ENCODE measurements around the gene RNF26. TPM values are rescaled to one million over a fixed set of nuclear protein-coding genes. Genes with fewer than 3 reads are reported as not detected.

Gene RNF26
- total and polyA plus RNA-seq, 2 experiments from 2014 or later = 15.8 to 46.9 TPM

DNA sequence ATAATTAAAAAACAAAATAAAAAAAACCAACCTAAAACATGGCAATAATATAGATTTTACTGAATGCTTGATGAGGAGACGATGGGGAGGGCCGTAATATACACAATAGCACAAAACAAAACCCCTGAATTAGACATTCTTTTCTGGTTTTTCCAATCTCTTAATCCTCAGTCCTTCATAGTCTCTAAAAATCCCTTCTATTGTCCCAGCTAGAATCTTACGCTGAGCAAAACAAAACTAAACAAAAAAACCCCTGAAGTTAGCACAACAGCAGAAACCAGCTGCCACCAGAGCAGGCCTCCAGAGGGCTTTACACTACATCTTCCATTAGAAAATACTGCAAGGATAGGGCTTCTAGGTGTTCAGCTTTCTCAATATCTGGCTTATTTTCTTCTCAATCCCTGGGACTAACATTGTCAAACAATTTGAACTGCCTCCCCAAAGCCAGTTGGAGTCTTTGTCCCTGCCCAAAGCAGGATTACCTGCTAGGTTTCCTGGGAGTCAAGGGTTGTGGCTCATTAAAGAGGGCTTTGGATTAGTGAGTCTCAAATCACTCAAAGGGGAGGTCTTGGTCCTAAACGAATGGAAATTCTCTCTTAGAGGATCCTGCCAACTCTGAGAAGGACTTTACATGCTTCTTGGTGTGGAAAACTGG, 2.1 kb upstream of the RNF26 start:
- DNase-seq (ENCODE audit: low spot score) = no peak
- Histone ChIP-seq H3K9me2 (replicated peaks; ENCODE audit: insufficient read depth) (no peaks in the 10 kb centered on the region), H3K4me3 (no peak overlapping the region), H3K27me3 (peaks cover 4% of the 10 kb centered on the region), H2AFZ (no peak overlapping the region), H3K27ac (no peak overlapping the region), H3K9me3 (ENCODE audit: low read depth) (no peaks in the 10 kb centered on the region), H4K20me1 (ENCODE audit: insufficient read depth, poor library complexity, severe bottlenecking) (no peaks in the 10 kb centered on the region), H3K79me2 (peaks cover 20% of the 10 kb centered on the region), H3K4me1 (ENCODE audit: insufficient read depth) (peaks cover 7% of the 10 kb centered on the region), H3K4me2 (no peak overlapping the region), H3K36me3 (replicated peaks; ENCODE audit: insufficient read depth, low read depth) (no peaks in the 10 kb centered on the region)
- WGBS (ENCODE audit: low lambda C conversion rate, missing lambda C conversion rate) = 87% methylated on average over 4 of the region's 4 CpGs
- TF ChIP-seq EZH2phosphoT487 (IDR thresholded peaks at IDR 0.05; ENCODE audit: low read depth, severe bottlenecking, unreplicated experiment) = no peak
- TF ChIP-seq, protein P1, sequence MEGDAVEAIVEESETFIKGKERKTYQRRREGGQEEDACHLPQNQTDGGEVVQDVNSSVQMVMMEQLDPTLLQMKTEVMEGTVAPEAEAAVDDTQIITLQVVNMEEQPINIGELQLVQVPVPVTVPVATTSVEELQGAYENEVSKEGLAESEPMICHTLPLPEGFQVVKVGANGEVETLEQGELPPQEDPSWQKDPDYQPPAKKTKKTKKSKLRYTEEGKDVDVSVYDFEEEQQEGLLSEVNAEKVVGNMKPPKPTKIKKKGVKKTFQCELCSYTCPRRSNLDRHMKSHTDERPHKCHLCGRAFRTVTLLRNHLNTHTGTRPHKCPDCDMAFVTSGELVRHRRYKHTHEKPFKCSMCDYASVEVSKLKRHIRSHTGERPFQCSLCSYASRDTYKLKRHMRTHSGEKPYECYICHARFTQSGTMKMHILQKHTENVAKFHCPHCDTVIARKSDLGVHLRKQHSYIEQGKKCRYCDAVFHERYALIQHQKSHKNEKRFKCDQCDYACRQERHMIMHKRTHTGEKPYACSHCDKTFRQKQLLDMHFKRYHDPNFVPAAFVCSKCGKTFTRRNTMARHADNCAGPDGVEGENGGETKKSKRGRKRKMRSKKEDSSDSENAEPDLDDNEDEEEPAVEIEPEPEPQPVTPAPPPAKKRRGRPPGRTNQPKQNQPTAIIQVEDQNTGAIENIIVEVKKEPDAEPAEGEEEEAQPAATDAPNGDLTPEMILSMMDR (IDR thresholded peaks at IDR 0.05; ENCODE audit: poor library complexity) = no peak
- TF ChIP-seq EZH2 (IDR thresholded peaks at IDR 0.05; ENCODE audit: borderline replicate concordance) = no peak

DNA sequence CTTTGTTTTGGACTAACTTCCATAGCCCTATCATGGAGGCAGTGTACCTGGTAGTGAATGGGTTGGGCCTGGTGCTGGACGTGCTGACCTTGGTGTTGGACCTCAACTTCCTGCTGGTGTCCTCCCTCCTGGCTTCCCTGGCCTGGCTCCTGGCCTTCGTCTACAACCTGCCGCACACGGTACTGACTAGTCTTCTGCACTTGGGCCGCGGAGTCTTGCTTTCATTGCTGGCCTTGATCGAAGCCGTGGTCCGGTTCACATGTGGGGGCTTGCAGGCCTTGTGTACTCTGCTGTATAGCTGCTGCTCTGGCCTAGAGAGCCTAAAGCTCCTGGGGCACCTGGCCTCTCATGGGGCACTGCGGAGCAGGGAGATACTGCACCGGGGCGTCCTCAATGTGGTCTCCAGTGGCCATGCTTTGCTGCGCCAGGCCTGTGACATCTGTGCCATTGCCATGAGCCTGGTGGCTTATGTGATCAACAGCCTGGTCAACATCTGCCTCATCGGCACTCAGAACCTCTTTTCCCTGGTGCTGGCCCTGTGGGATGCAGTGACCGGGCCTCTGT, 846 bp downstream of the RNF26 start:
- Histone ChIP-seq H2AFZ (peak overlapping the region; percentile 43), H4K20me1 (ENCODE audit: insufficient read depth, poor library complexity, severe bottlenecking) (no peaks in the 10 kb centered on the region), H3K4me1 (ENCODE audit: insufficient read depth) (peaks cover 22% of the 10 kb centered on the region), H3K27ac (peak overlapping the region; percentile 75), H3K27me3 (peaks cover 7% of the 10 kb centered on the region), H3K79me2 (peaks cover 20% of the 10 kb centered on the region), H3K4me3 (peak overlapping the region; percentile 64), H3K9me3 (ENCODE audit: low read depth) (no peaks in the 10 kb centered on the region), H3K36me3 (replicated peaks; ENCODE audit: insufficient read depth, low read depth) (no peaks in the 10 kb centered on the region), H3K4me2 (peak overlapping the region; percentile 89), H3K9me2 (replicated peaks; ENCODE audit: insufficient read depth) (no peaks in the 10 kb centered on the region)
- no peak for DNase-seq (ENCODE audit: low spot score)
- 82% methylated on average over 15 of the region's 15 CpGs for WGBS (ENCODE audit: low lambda C conversion rate, missing lambda C conversion rate)
- TF ChIP-seq EZH2phosphoT487 (IDR thresholded peaks at IDR 0.05; ENCODE audit: low read depth, severe bottlenecking, unreplicated experiment) (no peak), EZH2 (IDR thresholded peaks at IDR 0.05; ENCODE audit: borderline replicate concordance) (no peak)
- TF ChIP-seq, protein P1 (IDR thresholded peaks at IDR 0.05; ENCODE audit: poor library complexity) = no peak

DNA sequence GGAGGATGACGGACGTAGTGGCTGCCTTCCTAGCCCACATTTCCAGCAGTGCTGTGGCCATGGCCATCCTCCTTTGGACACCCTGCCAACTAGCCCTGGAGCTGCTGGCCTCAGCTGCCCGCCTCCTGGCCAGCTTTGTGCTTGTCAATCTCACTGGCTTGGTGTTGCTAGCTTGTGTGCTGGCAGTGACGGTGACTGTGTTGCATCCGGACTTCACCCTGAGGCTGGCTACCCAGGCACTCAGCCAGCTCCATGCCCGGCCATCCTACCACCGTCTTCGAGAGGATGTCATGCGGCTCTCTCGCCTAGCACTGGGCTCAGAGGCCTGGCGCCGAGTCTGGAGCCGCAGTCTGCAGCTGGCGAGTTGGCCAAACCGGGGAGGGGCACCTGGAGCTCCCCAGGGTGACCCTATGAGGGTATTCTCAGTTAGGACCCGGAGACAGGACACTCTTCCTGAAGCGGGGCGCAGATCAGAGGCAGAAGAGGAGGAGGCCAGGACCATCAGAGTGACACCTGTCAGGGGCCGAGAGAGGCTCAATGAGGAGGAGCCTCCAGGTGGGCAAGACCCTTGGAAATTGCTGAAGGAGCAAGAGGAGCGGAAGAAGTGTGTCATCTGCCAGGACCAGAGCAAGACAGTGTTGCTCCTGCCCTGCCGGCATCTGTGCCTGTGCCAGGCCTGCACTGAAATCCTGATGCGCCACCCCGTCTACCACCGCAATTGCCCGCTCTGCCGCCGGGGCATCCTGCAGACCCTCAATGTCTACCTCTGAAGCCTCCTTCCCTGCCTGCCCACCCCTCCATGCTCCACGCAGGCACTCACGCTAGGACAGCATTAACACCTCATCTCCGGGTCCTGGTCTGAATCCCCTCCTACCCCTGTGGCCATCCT, 1.6 kb downstream of the RNF26 start:
- Histone ChIP-seq H3K79me2 (peaks cover 20% of the 10 kb centered on the region), H3K36me3 (replicated peaks; ENCODE audit: insufficient read depth, low read depth) (no peaks in the 10 kb centered on the region), H2AFZ (no peak overlapping the region), H3K4me1 (ENCODE audit: insufficient read depth) (peaks cover 27% of the 10 kb centered on the region), H4K20me1 (ENCODE audit: insufficient read depth, poor library complexity, severe bottlenecking) (no peaks in the 10 kb centered on the region), H3K4me2 (peak overlapping the region; percentile 89), H3K27me3 (peaks cover 10% of the 10 kb centered on the region), H3K4me3 (no peak overlapping the region), H3K9me3 (ENCODE audit: low read depth) (no peaks in the 10 kb centered on the region), H3K27ac (no peak overlapping the region), H3K9me2 (replicated peaks; ENCODE audit: insufficient read depth) (no peaks in the 10 kb centered on the region)
- no peak for DNase-seq (ENCODE audit: low spot score)
- 94% methylated on average over 30 of the region's 30 CpGs for WGBS (ENCODE audit: low lambda C conversion rate, missing lambda C conversion rate)
- no peak for TF ChIP-seq EZH2phosphoT487 (IDR thresholded peaks at IDR 0.05; ENCODE audit: low read depth, severe bottlenecking, unreplicated experiment)
- TF ChIP-seq, protein P1 (IDR thresholded peaks at IDR 0.05; ENCODE audit: poor library complexity) = no peak
- TF ChIP-seq EZH2 (IDR thresholded peaks at IDR 0.05; ENCODE audit: borderline replicate concordance) = no peak

Data from hepatocyte (in vitro differentiated cells).